SU-DHL-6 (cell line): Measurements from ENCODE around the gene CD80.

ENCODE experiments used
- EZH2phosphoT487 ChIP-seq: fragments of 200-600 bp; sonication (generic), shearing (Covaris generic); conservative IDR thresholded peaks from 2 replicates; pipeline ENCODE4 v1.6.1; 2018; ENCODE audit warnings: mild to moderate bottlenecking, antibody characterized with exemption, low read length, moderate library complexity, mixed read lengths
- TF ChIP-seq, protein P1 (sequence below): fragments of 200-600 bp; sonication (generic); IDR thresholded peaks from one replicate; pipeline ENCODE4 v1.5.1; 2017; ENCODE audit warnings: antibody characterized with exemption, mild to moderate bottlenecking, low read length, moderate library complexity; ENCODE audit not compliant: insufficient read depth, poor library complexity, severe bottlenecking

DNA sequence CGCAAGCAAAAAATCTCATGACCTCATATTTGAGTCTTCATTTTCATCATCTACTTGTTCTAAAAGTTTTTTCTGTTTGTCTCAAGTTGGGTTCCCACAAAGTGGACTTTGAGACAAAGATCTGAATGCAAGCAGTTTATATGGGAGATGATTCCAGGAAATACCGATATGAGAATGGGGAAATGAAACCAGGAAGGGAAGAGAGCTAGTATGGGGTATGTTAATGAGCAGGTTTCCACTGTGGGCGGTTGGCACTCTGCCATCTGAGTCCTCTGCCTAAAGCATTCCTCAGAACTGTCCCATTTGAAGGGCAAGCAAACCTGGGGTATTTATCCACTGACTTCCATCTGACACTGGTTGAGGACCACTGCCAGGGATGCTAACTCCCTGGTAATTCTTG lies 28.7 kb upstream of the CD80 start:
- TF ChIP-seq, protein P1, sequence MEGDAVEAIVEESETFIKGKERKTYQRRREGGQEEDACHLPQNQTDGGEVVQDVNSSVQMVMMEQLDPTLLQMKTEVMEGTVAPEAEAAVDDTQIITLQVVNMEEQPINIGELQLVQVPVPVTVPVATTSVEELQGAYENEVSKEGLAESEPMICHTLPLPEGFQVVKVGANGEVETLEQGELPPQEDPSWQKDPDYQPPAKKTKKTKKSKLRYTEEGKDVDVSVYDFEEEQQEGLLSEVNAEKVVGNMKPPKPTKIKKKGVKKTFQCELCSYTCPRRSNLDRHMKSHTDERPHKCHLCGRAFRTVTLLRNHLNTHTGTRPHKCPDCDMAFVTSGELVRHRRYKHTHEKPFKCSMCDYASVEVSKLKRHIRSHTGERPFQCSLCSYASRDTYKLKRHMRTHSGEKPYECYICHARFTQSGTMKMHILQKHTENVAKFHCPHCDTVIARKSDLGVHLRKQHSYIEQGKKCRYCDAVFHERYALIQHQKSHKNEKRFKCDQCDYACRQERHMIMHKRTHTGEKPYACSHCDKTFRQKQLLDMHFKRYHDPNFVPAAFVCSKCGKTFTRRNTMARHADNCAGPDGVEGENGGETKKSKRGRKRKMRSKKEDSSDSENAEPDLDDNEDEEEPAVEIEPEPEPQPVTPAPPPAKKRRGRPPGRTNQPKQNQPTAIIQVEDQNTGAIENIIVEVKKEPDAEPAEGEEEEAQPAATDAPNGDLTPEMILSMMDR: no peak
- TF ChIP-seq EZH2phosphoT487: no peak
